GM19193 (cell line): Measurements from ENCODE around the gene MEI1.
A peak's percentile ranks its signal among the peaks of the same experiment; 100 is the strongest.

ENCODE experiments used
- POLR2A ChIP-seq: IDR thresholded peaks from 4 replicates; pipeline ENCODE4 v1.6.1; 2011; ENCODE audit not compliant: insufficient read depth, insufficient read length; ENCODE audit errors: extremely low read depth

Gene MEI1

DNA sequence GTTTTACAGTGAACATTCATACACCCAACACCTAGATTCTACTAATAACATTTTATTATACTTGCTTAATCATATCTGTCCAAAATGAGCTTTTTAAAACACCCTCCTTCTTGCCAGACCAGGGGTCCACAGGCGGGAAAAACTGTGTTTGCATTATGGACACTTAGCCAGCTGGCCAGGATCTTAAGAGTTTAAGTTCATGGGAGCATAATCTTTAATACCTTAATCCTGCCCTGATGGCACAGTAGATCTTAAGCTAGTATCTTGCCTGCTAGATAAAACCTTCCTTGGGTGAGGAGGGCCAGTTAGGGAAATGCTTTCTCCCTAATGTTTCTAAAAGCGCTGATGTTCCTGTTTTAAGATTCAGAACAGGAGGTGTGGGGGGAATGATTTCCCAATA, 88.0 kb downstream of the MEI1 start:
- no peak for TF ChIP-seq POLR2A

DNA sequence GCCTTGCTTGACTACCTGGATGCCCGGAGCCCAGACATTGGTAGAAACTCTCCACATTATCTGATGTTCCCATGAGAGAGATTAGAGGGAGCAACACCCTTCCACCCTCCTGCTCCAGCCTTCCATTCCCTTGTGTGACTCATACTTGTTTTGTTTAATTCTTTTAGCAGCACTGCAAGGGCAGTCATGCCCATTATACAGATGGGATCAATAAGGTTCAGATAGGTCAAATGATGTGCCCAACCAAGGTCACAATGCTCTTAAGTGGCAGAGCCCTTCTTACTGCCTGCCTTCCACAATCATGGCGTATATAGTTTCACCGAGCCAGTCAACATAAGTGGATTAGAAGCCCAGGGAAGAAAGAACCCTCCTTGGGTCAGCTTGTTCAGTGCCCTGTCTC, 94.6 kb downstream of the MEI1 start:
- TF ChIP-seq POLR2A: no peak

DNA sequence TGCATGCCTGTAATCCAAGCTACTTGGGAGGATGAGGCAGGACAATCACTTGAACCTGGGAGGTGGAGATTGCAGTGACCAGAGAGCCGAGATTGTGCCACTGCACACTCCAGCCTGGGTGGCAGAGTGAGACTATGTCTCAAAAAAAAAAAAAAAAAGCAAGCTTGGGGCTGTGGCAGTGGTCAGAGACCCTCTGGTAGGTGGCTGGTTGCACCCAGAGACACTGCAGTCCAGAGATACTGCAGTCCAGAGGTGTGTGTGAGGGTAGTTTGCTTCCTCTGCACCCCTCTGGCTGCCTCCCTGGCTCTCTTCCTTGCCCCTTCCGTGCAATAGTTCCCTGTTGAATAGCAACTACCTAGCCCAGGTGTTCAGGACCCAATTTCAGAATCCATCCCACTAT, 99.4 kb downstream of the MEI1 start:
- no peak for TF ChIP-seq POLR2A

DNA sequence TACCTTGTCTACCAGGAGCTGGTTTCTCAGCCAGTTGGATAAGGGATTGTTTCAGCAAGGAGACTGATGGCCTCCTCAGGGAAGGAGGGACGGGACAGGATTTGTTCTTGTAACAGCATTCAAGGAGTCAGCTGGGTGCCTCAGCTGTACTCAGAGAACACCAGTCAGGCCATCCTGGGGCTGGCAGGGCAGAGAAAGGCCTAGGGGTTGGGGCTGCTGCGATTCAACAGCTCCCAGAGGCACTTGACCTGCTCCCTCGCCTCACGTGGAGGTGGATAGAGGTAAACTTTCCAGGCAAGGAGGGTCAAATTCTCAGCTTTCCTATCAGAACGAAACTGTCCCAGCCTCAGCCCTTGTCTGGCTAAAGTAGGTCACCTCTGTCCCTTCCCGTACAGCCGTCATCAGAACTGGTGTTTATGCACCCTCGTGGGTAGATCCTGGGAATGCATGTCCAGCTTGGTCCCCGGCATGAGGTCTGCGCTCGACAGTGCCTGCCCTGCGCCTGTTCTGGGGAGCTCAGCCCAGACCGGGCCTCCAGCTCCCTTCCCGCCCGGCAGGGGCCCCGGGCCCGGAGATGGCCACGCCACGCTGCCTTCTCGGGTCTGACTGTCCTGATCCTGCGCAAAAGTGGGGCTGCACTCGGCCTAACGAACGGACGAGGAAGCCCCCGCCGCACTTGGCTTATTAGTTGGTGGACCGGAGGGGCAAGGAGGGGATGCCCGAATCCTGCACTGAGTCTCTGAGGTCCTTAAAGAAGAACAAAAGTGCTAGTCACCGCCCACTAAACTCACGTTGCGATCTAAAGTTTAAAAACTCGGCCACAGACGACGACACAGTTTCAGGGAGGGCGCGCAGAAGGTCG, 100.4 kb downstream of the MEI1 start:
- no peak for TF ChIP-seq POLR2A

DNA sequence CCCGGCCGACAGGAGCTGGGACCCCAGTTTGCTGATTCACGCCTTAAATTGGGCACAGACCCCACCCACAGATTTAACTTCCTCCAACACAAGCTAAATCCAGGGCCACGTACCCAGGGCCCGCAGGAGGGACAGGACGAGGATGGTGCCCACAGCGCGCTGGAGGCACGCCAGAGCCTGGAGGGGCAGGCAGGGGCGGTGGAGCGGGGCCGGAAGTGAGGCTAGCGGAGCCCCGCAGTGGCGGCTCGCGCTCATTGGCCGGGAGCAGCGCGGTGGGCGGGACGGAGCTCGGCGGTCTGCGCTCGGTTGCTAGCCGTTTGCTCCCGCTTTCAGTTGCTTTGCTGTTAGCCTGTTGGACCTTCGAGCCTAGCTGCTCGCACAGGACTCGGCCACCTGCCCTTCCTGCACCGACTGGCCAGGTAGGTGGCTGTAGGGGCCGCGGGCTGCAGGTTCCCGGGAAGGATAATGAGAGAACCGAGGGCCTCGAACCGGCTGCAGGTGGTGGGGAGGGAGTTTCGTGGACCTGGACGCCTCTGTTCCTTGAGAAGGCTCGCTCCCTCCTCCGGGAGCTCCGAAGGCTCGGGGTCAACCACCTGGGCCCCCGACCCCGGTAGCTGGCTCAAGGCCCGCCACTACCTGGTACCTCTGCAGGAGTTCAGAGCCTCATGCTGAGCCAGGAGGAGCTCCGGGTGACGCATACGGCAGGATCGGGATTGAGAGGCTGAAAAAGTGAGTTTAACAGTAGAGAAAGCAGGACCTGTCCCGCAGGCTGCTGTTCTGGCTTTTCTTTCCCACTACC, 101.2 kb downstream of the MEI1 start, which contains the start of gene CCDC134:
TSS of gene CCDC134 (plus strand) at position 332 of the 799 bp plus-strand sequence. CDS start 8,212 bp downstream, outside the sequence.
- TF ChIP-seq POLR2A: peak; percentile 97

DNA sequence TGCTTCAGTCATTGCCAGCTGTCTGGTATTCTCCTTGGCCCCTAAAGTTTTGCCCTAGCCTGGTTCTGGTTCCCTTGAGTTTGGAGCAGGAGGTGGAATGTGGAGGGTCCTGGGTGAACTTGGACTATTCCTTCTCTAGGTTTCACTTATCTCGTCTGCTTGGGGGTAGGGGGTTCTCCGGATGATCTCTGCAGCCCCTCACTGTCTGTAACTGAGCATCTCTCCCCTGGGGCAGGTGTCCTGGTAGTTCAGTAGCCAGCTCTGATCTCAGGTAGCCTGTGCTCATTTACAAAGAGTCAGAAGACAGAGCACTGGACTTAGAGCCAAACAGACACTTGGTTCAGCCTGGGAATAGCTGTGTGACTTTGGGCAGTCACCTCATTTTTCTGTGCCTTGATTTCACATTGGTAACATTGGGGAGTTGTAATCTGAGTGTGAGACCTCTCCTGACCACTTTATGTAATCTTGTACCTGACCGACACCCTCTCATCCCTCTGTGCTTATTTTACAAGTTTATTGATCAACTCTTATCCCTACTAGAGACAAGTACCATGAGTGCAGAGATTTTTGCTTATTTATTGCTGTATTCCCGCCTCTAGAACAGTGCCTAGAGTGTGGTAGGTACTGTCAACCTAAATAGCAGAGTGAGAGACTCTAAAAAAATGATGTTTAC, 102.0 kb downstream of the MEI1 start:
- TF ChIP-seq POLR2A: no peak

DNA sequence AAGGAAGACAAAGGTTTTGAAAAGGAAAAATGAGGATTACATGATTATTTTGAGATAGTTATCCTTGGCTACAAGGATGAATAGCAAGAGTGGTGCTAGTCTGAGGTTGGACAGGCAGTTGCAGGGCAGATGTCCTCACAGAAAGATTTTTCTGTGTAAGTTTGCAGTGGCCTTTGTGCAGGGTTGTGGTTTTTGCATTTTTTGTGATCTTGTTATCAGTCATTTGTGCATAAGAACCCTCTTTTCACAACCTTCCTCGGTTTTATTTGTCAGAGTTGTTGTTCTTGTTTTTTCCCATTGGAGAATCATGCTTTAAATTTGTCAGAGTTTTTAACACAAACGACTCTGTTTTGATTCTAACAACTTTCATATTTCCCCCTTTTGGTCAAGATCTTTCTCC, 102.6 kb downstream of the MEI1 start:
- no peak for TF ChIP-seq POLR2A

DNA sequence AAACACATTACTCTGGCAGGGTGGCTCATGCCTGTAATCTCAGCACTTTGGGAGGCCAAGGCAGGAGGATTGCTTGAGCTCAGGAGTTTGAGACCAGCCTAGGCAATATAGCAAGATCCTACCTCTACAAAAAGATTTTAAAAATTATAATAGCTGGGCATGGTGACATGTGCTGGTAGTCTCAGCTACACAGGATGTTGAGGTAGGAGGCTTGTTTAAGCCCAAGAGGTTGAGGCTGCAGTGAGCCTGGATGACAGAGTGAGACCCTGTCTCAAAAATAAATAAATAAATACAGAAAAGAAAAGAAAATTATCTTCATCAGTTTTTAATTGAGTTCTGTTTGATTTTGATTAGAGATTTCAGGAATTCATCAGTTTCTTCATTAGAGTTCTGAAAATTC, 106.3 kb downstream of the MEI1 start:
- TF ChIP-seq POLR2A: no peak

DNA sequence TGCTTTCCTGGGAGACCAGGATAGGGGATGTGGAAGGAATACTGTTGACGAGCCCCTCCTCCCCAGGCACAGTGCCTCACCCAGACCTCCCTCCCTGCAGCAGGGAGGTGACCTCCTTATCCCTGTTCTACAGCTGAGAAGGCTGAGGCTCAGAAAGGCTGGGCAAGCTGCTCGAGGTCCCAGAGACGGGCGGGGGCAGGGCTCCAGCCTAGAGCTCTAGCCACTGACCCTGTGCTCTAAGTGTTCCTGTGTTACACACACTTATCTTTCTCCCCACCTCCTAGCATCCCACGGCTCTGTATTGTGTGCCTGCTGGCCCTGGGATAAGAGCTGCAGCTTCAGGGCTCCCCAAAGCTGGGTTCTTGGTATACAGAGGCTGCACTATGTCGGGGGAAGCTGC, 109.1 kb downstream of the MEI1 start:
- no peak for TF ChIP-seq POLR2A

DNA sequence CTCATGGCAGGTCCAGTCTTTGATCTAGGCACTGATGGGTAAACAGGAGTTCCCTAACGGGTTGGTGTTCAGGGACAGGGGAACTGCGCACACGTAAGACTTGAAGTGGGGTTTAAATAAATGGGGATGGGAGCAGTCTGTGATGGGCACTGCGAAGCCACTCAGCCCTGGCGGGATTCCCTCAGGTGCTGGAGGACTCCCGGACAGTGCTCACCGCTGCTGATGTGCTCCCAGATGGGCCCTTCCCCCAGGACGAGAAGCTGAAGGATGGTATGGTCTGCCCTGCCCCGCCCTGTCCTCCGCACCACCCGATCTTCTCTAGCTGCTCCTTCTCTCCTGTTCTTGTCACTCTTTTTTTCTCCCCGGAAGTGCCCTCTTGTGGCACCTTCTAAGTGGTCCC, 110.7 kb downstream of the MEI1 start:
- no peak for TF ChIP-seq POLR2A

DNA sequence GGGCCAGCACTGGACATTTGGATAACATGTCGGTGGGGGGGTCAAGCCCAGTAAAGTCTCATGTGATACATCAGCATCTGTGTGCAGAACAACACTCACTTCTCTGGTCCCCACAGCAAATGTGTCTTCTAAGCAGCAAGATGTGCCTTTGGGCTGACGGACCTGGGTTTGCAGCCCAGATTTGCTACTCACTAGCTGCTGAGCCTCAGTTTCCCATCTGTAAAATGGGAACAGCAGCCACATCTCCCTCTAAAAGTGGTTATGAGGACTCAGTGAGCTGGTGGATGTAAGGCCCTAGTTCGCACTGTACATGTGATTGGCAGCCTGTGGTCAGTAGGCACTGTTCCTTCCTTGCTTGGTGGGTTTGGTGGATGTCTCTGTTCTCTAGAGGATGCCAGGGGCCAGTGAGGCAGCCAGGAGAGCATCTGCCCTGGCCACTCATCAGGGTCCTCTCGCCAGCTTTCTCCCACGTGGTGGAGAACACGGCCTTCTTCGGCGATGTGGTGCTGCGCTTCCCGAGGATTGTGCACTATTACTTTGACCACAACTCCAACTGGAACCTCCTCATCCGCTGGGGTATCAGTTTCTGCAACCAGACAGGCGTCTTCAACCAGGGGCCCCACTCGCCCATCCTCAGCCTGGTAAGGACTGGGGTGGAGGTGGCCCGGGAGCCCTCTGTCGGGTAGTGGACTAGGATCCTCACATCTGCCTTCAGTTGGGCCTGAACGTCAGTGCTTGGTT, 113.7 kb downstream of the MEI1 start:
- no peak for TF ChIP-seq POLR2A

DNA sequence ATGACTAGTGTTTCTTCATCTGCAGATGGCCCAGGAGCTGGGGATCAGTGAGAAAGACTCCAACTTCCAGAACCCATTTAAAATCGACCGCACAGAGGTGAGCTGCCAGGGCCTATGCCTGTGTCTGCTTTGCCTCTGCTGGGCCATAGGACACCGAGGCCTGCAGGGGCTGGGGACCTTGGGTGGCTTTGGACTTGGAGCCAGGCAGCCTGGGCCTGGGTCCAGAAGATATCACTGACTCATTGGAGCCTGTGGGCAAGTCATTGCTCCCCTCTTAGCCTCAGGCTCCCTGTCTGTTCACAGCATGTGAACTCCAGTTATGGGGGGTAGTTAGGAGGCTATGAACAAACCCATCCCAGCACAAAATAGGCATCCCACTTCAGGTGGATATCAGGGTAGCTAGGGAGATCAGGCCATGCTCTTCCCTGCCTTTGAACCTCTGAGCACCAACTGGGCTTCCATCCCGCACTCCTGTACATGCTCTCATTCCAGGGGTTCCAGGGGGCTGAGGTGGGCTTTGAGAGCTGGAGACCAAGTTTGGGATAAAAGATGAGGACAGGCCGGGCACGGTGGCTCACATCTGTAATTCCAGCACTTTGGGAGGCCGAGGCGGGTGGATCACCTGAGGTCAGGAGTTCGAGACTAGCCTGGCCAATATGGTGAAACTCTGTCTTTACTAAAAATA, 114.6 kb downstream of the MEI1 start:
- TF ChIP-seq POLR2A: no peak

DNA sequence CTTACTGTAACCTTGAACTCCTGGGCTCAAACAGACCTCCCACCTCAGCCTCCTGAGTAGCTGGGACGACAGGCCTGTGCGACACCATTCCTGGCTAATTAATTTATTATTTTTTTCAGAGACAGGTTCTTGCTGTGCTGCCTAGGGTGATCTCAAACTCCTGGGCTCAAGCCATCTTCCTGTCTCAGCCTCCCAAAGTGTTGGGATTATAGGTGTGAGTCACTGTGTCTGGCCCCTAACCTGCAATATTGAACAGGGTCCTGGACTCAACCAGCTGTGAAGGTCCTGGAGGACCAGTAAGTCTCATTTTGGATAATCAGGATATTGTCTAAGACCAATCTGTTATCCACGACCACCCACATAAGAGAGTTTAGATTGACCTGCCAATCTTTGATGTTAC, 116.4 kb downstream of the MEI1 start:
- no peak for TF ChIP-seq POLR2A

DNA sequence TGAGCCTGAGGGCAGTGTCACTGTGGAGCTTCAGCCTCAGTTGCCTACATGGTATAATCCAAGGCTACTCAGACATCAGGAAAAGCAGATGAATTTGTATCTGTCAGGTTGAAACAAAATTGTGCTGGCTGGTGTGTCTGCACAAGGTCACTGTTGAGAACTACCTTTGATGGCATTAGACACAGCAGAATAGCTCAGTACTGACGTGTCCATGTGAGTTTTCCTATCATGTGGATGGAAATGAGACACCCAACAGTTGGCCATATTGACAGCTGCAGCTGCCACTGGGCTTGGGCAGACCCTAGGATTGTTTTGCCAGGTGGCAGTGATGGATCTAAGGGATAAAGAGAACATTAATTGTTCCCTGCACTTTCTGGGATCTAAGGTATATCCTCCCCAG, 116.9 kb downstream of the MEI1 start:
- no peak for TF ChIP-seq POLR2A
